ENCODE data around the gene LGALS4. TPM values are rescaled to one million over a fixed set of nuclear protein-coding genes. Genes with fewer than 3 reads are reported as not detected.

LGALS4 gene
- total and polyA plus RNA-seq, 2 experiments from 2014 or later = 0.87 TPM; not detected in 1

DNA sequence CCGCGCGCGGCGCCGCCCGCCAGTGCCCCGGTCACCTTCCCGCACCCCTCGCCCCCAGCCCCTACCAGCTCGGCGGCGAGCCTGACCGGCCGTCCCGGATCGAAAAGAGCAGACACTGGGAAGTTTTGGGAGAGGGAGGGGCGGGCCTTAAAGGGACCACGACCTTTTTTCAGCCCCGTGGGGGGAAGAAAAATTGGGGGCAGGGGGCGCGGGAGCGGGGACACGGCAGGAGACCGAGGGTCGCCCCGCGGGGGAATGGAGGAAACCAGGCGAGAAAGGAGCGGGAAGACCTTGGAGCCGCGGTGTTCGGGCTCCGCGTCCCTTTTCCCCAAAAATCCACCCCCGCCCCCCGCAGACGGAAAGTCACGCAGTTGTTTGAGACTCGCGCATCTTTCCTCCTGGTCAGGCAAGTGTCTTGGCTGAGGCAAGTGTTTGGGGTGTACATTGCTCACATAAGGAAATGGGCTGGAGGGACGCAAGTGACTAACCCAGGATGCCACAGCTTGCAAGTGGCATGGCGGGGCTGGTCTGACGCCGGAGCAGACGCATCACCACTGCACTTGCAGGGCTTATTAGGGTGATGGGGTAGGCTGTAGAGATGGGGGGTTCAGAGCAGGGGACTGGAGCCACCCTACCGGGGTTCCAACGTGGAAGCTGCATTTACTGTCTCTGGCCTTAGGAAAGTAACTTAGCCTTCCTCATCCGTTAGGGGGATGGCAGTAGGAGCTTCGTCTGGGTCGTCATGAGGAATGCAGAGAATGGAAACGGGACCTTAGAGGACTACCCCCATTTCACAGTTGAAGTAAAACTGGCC is 39.7 kb upstream of the LGALS4 start:
- H4K20me1 ChIP-seq (replicated peaks; ENCODE audit: insufficient read depth) = peaks cover 12% of the 10 kb centered on the region
- Mint-ChIP-seq H3K36me3 (ENCODE audit: low read depth) (peaks cover 29% of the 10 kb centered on the region), H3K4me3 (peak overlapping the region; percentile 89), H3K27me3 (ENCODE audit: insufficient read depth, low read depth, poor library complexity) (peaks cover 33% of the 10 kb centered on the region), H3K4me1 (peaks cover 21% of the 10 kb centered on the region), H3K27ac (peak overlapping the region; percentile 80), H3K9me3 (peaks cover 23% of the 10 kb centered on the region)
- peaks cover 18% of the 10 kb centered on the region for H3K79me2 ChIP-seq (replicated peaks; ENCODE audit: insufficient read depth)
- H3F3A ChIP-seq (replicated peaks; ENCODE audit: low read depth) = peaks cover 23% of the 10 kb centered on the region
- ATAC-seq = no peak
- peak overlapping the region; percentile 92 for H2AFZ ChIP-seq
- H3K36me3 ChIP-seq (ENCODE audit: insufficient read depth) = peaks cover 6% of the 10 kb centered on the region
- H3K4me3 ChIP-seq = peak overlapping the region; percentile 54
- no peaks in the 10 kb centered on the region for H3K9me2 ChIP-seq (ENCODE audit: insufficient read depth)
- peaks cover 11% of the 10 kb centered on the region; the same call in 1 of the 2 replicates for H3K4me1 ChIP-seq (ENCODE audit: insufficient read depth)
- peak; percentile 78 for DNase-seq (ENCODE audit: low spot score)
- peak overlapping the region; percentile 93 for H3K27ac ChIP-seq (ENCODE audit: low read depth)
- peak overlapping the region; percentile 96 for H3K4me2 ChIP-seq
- no peak for TF ChIP-seq EZH2 (IDR thresholded peaks at IDR 0.05; ENCODE audit: low read depth, unreplicated experiment)
- peak; percentile 20; the same call in 1 of the 2 replicates for TF ChIP-seq CREB1 (CRISPR knock-in tag; IDR thresholded peaks at IDR 0.05; ENCODE audit: low read depth)
- peak; percentile 13; the same call in 1 of the 2 replicates for TF ChIP-seq POLR2AphosphoS5 (IDR thresholded peaks at IDR 0.05; ENCODE audit: low read depth)
- no peaks in the 10 kb centered on the region for H3K27me3 ChIP-seq (ENCODE audit: insufficient read depth)

DNA sequence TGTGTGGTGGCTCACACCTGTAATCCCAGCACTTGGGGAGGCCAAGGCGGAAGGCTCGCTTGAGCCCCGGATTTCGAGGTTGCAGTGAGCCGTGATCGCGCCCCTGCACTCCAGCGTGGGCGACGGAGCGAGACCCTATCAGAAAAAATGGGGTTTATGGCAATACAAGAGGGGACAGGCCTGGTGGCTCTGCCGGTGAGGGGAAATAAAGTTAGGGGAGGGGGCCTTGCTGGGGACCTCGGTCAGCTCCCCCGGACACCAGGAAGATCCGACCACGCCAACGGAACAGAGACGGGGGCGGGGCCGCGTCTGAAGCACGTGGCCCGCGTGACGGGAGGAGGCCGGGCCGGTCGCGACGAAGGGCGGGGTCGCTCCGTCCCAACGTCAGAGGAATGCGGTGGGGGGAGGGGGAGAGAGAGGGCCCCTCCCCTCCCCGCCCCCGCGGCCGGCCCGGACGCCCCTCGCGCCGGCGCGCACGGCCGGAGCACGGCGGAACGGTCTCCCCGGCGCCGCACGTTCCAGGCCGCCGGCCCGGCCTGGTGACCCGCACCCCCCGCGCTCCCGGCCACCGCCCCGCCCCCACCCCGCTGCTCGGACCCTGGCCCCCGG is 39.0 kb upstream of the LGALS4 start:
- TF ChIP-seq CREB1 (CRISPR knock-in tag; IDR thresholded peaks at IDR 0.05; ENCODE audit: low read depth) (peak; percentile 94), POLR2AphosphoS5 (IDR thresholded peaks at IDR 0.05; ENCODE audit: low read depth) (peak; percentile 57), EZH2phosphoT487 (IDR thresholded peaks at IDR 0.05; ENCODE audit: unreplicated experiment) (no peak), REST (IDR thresholded peaks at IDR 0.05; ENCODE audit: unreplicated experiment) (peak; percentile 38)
- TF ChIP-seq, protein P1, sequence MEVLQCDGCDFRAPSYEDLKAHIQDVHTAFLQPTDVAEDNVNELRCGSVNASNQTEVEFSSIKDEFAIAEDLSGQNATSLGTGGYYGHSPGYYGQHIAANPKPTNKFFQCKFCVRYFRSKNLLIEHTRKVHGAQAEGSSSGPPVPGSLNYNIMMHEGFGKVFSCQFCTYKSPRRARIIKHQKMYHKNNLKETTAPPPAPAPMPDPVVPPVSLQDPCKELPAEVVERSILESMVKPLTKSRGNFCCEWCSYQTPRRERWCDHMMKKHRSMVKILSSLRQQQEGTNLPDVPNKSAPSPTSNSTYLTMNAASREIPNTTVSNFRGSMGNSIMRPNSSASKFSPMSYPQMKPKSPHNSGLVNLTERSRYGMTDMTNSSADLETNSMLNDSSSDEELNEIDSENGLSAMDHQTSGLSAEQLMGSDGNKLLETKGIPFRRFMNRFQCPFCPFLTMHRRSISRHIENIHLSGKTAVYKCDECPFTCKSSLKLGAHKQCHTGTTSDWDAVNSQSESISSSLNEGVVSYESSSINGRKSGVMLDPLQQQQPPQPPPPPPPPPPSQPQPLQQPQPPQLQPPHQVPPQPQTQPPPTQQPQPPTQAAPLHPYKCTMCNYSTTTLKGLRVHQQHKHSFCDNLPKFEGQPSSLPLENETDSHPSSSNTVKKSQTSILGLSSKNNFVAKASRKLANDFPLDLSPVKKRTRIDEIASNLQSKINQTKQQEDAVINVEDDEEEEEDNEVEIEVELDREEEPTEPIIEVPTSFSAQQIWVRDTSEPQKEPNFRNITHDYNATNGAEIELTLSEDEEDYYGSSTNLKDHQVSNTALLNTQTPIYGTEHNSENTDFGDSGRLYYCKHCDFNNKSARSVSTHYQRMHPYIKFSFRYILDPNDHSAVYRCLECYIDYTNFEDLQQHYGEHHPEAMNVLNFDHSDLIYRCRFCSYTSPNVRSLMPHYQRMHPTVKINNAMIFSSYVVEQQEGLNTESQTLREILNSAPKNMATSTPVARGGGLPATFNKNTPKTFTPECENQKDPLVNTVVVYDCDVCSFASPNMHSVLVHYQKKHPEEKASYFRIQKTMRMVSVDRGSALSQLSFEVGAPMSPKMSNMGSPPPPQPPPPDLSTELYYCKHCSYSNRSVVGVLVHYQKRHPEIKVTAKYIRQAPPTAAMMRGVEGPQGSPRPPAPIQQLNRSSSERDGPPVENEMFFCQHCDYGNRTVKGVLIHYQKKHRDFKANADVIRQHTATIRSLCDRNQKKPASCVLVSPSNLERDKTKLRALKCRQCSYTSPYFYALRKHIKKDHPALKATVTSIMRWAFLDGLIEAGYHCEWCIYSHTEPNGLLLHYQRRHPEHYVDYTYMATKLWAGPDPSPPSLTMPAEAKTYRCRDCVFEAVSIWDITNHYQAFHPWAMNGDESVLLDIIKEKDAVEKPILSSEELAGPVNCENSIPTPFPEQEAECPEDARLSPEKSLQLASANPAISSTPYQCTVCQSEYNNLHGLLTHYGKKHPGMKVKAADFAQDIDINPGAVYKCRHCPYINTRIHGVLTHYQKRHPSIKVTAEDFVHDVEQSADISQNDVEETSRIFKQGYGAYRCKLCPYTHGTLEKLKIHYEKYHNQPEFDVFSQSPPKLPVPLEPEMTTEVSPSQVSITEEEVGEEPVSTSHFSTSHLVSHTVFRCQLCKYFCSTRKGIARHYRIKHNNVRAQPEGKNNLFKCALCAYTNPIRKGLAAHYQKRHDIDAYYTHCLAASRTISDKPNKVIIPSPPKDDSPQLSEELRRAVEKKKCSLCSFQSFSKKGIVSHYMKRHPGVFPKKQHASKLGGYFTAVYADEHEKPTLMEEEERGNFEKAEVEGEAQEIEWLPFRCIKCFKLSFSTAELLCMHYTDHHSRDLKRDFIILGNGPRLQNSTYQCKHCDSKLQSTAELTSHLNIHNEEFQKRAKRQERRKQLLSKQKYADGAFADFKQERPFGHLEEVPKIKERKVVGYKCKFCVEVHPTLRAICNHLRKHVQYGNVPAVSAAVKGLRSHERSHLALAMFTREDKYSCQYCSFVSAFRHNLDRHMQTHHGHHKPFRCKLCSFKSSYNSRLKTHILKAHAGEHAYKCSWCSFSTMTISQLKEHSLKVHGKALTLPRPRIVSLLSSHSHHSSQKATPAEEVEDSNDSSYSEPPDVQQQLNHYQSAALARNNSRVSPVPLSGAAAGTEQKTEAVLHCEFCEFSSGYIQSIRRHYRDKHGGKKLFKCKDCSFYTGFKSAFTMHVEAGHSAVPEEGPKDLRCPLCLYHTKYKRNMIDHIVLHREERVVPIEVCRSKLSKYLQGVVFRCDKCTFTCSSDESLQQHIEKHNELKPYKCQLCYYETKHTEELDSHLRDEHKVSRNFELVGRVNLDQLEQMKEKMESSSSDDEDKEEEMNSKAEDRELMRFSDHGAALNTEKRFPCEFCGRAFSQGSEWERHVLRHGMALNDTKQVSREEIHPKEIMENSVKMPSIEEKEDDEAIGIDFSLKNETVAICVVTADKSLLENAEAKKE (CRISPR knock-in tag; IDR thresholded peaks at IDR 0.05) = no peak
- Histone ChIP-seq H2AFZ (peak overlapping the region; percentile 89; the same call in 1 of the 2 replicates), H3K36me3 (ENCODE audit: insufficient read depth) (peaks cover 13% of the 10 kb centered on the region), H3K4me2 (peak overlapping the region; percentile 73), H3K4me3 (peak overlapping the region; percentile 54), H3K9me2 (ENCODE audit: insufficient read depth) (no peaks in the 10 kb centered on the region), H3F3A (replicated peaks; ENCODE audit: low read depth) (peaks cover 29% of the 10 kb centered on the region), H3K4me1 (ENCODE audit: insufficient read depth) (peaks cover 11% of the 10 kb centered on the region; the same call in 1 of the 2 replicates), H4K20me1 (replicated peaks; ENCODE audit: insufficient read depth) (peaks cover 19% of the 10 kb centered on the region), H3K27ac (ENCODE audit: low read depth) (peak overlapping the region; percentile 93), H3K27me3 (ENCODE audit: insufficient read depth) (no peaks in the 10 kb centered on the region), H3K79me2 (replicated peaks; ENCODE audit: insufficient read depth) (peaks cover 26% of the 10 kb centered on the region)
- peaks cover 35% of the 10 kb centered on the region for H3K36me3 Mint-ChIP-seq (ENCODE audit: low read depth)
- peaks cover 23% of the 10 kb centered on the region for H3K4me1 Mint-ChIP-seq
- H3K27me3 Mint-ChIP-seq (ENCODE audit: insufficient read depth, low read depth, poor library complexity) = peaks cover 33% of the 10 kb centered on the region
- peak overlapping the region; percentile 98 for H3K27ac Mint-ChIP-seq
- DNase-seq (ENCODE audit: low spot score) (peak; percentile 97), ATAC-seq (peak; percentile 9)
- H3K9me3 Mint-ChIP-seq = peaks cover 17% of the 10 kb centered on the region
- H3K4me3 Mint-ChIP-seq = peak overlapping the region; percentile 92

All from GM23338 (cell line).